ENCODE measurements around the gene CNDP2.

DNA sequence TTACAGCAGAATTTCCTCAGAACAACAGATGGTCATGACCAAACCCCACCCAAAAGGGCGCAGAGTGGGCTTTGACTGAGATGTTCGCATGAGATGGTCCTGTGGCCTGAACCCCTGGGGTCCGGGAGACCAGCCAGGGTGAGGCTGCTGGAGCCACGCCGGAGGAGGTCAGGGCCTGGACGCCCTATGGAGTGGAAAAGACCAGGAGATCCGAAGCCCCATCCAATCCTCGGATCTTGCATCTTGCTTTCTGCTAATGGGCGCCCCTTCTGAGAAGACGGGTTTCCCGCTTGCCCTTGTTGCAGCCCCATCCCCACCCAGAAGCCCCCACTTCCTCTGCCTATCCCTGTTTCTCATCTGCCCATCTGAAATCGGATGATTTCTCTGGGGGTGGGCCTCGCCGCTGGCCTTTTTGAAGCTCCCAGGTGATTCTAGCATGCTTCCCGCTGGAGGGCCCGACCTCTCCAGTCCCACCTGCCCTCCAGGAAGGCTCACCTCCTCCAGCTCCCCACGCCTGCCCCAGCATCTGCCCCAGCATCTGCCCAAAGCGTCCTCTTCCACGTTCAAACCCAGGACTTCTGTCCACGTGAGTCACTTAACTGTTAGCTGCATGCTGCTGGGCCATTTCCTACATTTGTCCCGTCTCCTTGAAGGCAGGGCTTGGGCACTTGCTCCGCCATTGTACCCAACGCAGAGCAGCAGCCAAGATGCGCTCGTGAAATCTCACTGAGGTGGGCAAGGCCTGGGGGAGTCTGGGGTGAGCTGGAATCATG, 33.8 kb downstream of the CNDP2 start:
- TF ChIP-seq, protein P1, sequence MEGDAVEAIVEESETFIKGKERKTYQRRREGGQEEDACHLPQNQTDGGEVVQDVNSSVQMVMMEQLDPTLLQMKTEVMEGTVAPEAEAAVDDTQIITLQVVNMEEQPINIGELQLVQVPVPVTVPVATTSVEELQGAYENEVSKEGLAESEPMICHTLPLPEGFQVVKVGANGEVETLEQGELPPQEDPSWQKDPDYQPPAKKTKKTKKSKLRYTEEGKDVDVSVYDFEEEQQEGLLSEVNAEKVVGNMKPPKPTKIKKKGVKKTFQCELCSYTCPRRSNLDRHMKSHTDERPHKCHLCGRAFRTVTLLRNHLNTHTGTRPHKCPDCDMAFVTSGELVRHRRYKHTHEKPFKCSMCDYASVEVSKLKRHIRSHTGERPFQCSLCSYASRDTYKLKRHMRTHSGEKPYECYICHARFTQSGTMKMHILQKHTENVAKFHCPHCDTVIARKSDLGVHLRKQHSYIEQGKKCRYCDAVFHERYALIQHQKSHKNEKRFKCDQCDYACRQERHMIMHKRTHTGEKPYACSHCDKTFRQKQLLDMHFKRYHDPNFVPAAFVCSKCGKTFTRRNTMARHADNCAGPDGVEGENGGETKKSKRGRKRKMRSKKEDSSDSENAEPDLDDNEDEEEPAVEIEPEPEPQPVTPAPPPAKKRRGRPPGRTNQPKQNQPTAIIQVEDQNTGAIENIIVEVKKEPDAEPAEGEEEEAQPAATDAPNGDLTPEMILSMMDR (IDR thresholded peaks at IDR 0.05; ENCODE audit: low read length) = no peak
- no peak for TF ChIP-seq EZH2 (IDR thresholded peaks at IDR 0.05; ENCODE audit: borderline replicate concordance, low read length)

Data from OCI-LY1 (cell line).